Heart left ventricle (tissue), 13 donors: ENCODE results near the gene F8.

Source experiments
- CTCF ChIP-seq, 12 donors: fragments of 200-600 bp; sonication (generic) in 4 of 12; IDR thresholded peaks; one replicate each; pipeline versions ENCODE4 v1.5.0 to v1.8.0; 2018 to 2022; ENCODE audit warnings: antibody characterized with exemption in 12 of 12, mild to moderate bottlenecking in 5 of 12
- POLR2A ChIP-seq, 2 donors: fragments of 450-650 bp; IDR thresholded peaks; one replicate each; pipeline ENCODE4 v1.6.1; 2017; ENCODE audit warnings: antibody characterized with exemption in 2 of 2, mild to moderate bottlenecking in 2 of 2, moderate library complexity in 2 of 2
- donor health status: ischemic (EF 13 %, LVEDD 7.1; RV severe dilation, severe dysfunction).
- donor health status: DM: no; HTN: yes; CAD: no.
- donor health status: DM: no; HTN: no; CAD: no.
- donor health status: ischemic (EF 25% LVEDD 6.9; RV normal size, moderate dysfunction).
- donor health status: ischemic (EF 25% LVEDD 5.7; RV mildly dilated, moderate dysfunction).
- donor health status: ischemic (EF 35%, LVEDD 5.7; RV mildly dilated, moderate dysfunction).
- donor health status: nonischemic (EF 11% LVEDD 7.7; RV severe dilation, severe dysfunction).
- donor health status: DM: yes; HTN: yes; CAD: no.
- donor health status: PGD.
- donor health status: ischemic (EF 29% LVEDD 5.4; RV normal size, mild dysfunction).
- donor health status: nonischemic (EF 23%, LVEDD 6.1; RV moderate dilation, normal function).

GRCh38 chrX:155053656-155054055 lies 31.1 kb upstream of the F8 start:
- TF ChIP-seq CTCF (IDR thresholded peaks at IDR 0.05) (no peak), POLR2A (IDR thresholded peaks at IDR 0.05) (no peak)
